HepG2 (cell line): ENCODE results near the gene PRDM12. TPM values are rescaled to one million over a fixed set of nuclear protein-coding genes. Genes with fewer than 3 reads are reported as not detected.
A peak's percentile ranks its signal among the peaks of the same experiment; 100 is the strongest.

Experiments
- DPF2 ChIP-seq: sonication (generic); formaldehyde crosslinking; IDR thresholded peaks from 2 replicates; pipeline ENCODE4 v1.4.0; 2020; ENCODE audit warnings: mild to moderate bottlenecking, low read depth, missing genetic modification reagents, borderline replicate concordance
- ETV5 ChIP-seq: IDR thresholded peaks from 2 replicates; pipeline ENCODE4 v1.6.1; 2018; ENCODE audit warnings: missing biosample characterization, missing genetic modification reagents, inconsistent platforms, borderline replicate concordance
- FOXP1 ChIP-seq, 2 experiments: fragments of 450-650 bp in 1 of 2; IDR thresholded peaks; 2 replicates each; pipeline ENCODE4 v1.6.1; 2017 to 2018; ENCODE audit warnings: antibody characterized with exemption in 1 of 2
- HMGA1 ChIP-seq: sonication (generic); formaldehyde crosslinking; conservative IDR thresholded peaks from 2 replicates; pipeline ENCODE4 v1.4.0; 2020; ENCODE audit warnings: missing genetic modification reagents
- ISX ChIP-seq: sonication (generic); formaldehyde crosslinking; conservative IDR thresholded peaks from 2 replicates; pipeline ENCODE4 v1.5.0; 2020; ENCODE audit warnings: missing genetic modification reagents
- ZC3H13 ChIP-seq: sonication (generic); formaldehyde crosslinking; IDR thresholded peaks from 2 replicates; pipeline ENCODE4 v1.8.1; 2023; ENCODE audit warnings: mild to moderate bottlenecking, missing genetic modification reagents, moderate library complexity
- ZFP41 ChIP-seq: sonication (generic); formaldehyde crosslinking; IDR thresholded peaks from 2 replicates; pipeline ENCODE4 v1.4.0; 2020; ENCODE audit warnings: mild to moderate bottlenecking, missing genetic modification reagents, borderline replicate concordance
- ZNF124 ChIP-seq: sonication (generic); formaldehyde crosslinking; IDR thresholded peaks from 2 replicates; pipeline ENCODE4 v1.4.0; 2020; ENCODE audit warnings: missing genetic modification reagents
- ZNF546 ChIP-seq: sonication (generic); formaldehyde crosslinking; conservative IDR thresholded peaks from 2 replicates; pipeline ENCODE4 v1.8.1; 2023; ENCODE audit warnings: mild to moderate bottlenecking, missing genetic modification reagents
- ZNF792 ChIP-seq: IDR thresholded peaks from 2 replicates; pipeline ENCODE4 v1.6.1; 2016
- ZNF850 ChIP-seq: sonication (generic); formaldehyde crosslinking; conservative IDR thresholded peaks from 2 replicates; pipeline ENCODE4 v1.9.0; 2021; ENCODE audit warnings: mild to moderate bottlenecking, missing genetic modification reagents
- ZNF891 ChIP-seq: sonication (generic); formaldehyde crosslinking; IDR thresholded peaks from 2 replicates; pipeline ENCODE4 v1.5.0; 2020; ENCODE audit warnings: mild to moderate bottlenecking, missing genetic modification reagents
- polyA plus RNA-seq, 8 experiments: library from polyadenylated mRNA; depleted of rRNA in 3 of 8; stranded (reverse) in 7 of 8; unstranded in 1 of 8; fragments of >200 nt; fragmentation: Illumina TruSeq in 4 of 8; extraction: Trizol in 4 of 8; gene quantifications; 2 replicates each; pipeline versions ENCODE4 v1.2.1 to v1.2.3, GENCODE V29; 2011 to 2016; ENCODE audit warnings: low read depth in 4 of 8, missing spikeins in 1 of 8, mixed read lengths in 1 of 8; ENCODE audit not compliant: insufficient read depth in 1 of 8
- total RNA-seq, 5 experiments: library from RNA; depleted of rRNA; stranded (reverse); fragments of >200 nt; fragmentation: Illumina TruSeq; extraction: Trizol; gene quantifications; 2 replicates each; pipeline ENCODE4 v1.2.3, GENCODE V29; 2016; ENCODE audit warnings: low read depth in 1 of 5
- TF ChIP-seq, protein P1 (sequence below): sonication (generic); formaldehyde crosslinking; IDR thresholded peaks from 2 replicates; pipeline ENCODE4 v1.4.0; 2020; ENCODE audit warnings: missing genetic modification reagents, borderline replicate concordance
- TF ChIP-seq, protein P2 (sequence below): sonication (generic); formaldehyde crosslinking; IDR thresholded peaks from 2 replicates; pipeline ENCODE4 v1.4.0; 2020; ENCODE audit warnings: mild to moderate bottlenecking, low read depth, missing genetic modification reagents
- TF ChIP-seq, protein P3 (sequence below): sonication (generic); formaldehyde crosslinking; IDR thresholded peaks from 2 replicates; pipeline ENCODE4 v1.4.0; 2020; ENCODE audit warnings: mild to moderate bottlenecking, missing genetic modification reagents
- TF ChIP-seq, protein P4 (sequence below): IDR thresholded peaks from 2 replicates; pipeline ENCODE4 v1.6.1; 2018; ENCODE audit warnings: missing genetic modification reagents, mild to moderate bottlenecking, missing compliant biosample characterization
- TF ChIP-seq, protein P5 (sequence below): sonication (generic); formaldehyde crosslinking; IDR thresholded peaks from 2 replicates; pipeline ENCODE4 v1.4.0; 2020; ENCODE audit warnings: mild to moderate bottlenecking, missing genetic modification reagents, borderline replicate concordance
- TF ChIP-seq, protein P6 (sequence below): sonication (generic); formaldehyde crosslinking; conservative IDR thresholded peaks from 2 replicates; pipeline ENCODE4 v1.8.0; 2022; ENCODE audit warnings: low read depth, missing genetic modification reagents

Gene PRDM12
- total and polyA plus RNA-seq, 2 of the 13 experiments (the other 11 are each of a cell fraction or from before 2014, with no cell fraction given), result 0.04 to 0.07 TPM

DNA sequence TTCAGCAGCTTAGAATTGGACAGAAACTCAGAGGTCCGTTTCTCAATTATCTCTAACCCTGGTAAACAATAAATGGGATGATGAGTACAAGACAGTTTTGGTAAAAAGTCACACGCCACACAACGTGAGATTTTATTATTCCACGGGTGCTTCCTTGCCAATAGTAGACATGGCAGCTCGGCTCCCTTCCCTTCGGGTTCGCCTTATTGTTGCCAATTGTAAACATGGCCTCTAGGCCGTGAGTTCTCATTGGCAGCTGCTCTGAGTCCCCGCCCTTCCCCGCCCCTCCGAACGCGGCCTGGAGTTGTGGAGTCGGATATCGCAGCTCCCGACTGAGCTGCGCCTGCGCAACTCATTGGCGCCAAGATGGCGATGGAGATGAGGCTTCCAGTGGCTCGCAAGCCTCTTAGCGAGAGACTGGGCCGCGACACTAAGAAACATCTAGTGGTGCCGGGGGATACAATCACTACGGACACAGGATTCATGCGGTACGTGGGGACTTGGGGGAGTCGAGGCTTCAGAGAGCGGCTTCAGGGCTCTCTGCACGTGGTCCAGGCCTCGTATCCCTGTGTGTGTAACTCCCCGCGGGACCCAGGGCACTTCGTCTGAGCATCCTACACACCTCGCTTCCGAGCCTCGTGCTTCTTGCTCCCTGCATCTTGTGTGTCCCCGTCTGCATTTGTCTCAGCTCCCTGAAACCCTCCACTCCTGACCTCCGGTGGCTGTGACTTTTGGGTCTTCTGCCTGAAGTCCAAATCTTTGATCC, 29.2 kb downstream of the PRDM12 start, which contains the start of gene EXOSC2 (continued):
- TF ChIP-seq, protein P1, sequence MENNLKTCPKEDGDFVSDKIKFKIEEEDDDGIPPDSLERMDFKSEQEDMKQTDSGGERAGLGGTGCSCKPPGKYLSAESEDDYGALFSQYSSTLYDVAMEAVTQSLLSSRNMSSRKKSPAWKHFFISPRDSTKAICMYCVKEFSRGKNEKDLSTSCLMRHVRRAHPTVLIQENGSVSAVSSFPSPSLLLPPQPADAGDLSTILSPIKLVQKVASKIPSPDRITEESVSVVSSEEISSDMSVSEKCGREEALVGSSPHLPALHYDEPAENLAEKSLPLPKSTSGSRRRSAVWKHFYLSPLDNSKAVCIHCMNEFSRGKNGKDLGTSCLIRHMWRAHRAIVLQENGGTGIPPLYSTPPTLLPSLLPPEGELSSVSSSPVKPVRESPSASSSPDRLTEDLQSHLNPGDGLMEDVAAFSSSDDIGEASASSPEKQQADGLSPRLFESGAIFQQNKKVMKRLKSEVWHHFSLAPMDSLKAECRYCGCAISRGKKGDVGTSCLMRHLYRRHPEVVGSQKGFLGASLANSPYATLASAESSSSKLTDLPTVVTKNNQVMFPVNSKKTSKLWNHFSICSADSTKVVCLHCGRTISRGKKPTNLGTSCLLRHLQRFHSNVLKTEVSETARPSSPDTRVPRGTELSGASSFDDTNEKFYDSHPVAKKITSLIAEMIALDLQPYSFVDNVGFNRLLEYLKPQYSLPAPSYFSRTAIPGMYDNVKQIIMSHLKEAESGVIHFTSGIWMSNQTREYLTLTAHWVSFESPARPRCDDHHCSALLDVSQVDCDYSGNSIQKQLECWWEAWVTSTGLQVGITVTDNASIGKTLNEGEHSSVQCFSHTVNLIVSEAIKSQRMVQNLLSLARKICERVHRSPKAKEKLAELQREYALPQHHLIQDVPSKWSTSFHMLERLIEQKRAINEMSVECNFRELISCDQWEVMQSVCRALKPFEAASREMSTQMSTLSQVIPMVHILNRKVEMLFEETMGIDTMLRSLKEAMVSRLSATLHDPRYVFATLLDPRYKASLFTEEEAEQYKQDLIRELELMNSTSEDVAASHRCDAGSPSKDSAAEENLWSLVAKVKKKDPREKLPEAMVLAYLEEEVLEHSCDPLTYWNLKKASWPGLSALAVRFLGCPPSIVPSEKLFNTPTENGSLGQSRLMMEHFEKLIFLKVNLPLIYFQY (CRISPR knock-in tag), result no peak; the same call in 1 of the 2 replicates
- TF ChIP-seq FOXP1 (IDR thresholded peaks at IDR 0.05) (no peak), FOXP1 (CRISPR knock-in tag; IDR thresholded peaks at IDR 0.05) (no peak), ZNF124 (CRISPR knock-in tag) (no peak), ETV5 (CRISPR knock-in tag) (no peak), ZNF891 (CRISPR knock-in tag) (peak; percentile 85; the same call in 1 of the 2 replicates), ZNF792 (CRISPR knock-in tag) (no peak), ZFP41 (CRISPR knock-in tag) (no peak), ZC3H13 (CRISPR knock-in tag) (no peak), ZNF546 (no peak), DPF2 (CRISPR knock-in tag) (no peak), ISX (peak; percentile 88; the same call in 1 of the 2 replicates), HMGA1 (CRISPR knock-in tag) (no peak), ZNF850 (no peak)
- TF ChIP-seq, protein P2, sequence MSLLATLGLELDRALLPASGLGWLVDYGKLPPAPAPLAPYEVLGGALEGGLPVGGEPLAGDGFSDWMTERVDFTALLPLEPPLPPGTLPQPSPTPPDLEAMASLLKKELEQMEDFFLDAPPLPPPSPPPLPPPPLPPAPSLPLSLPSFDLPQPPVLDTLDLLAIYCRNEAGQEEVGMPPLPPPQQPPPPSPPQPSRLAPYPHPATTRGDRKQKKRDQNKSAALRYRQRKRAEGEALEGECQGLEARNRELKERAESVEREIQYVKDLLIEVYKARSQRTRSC (CRISPR knock-in tag), result no peak
- TF ChIP-seq, protein P3, sequence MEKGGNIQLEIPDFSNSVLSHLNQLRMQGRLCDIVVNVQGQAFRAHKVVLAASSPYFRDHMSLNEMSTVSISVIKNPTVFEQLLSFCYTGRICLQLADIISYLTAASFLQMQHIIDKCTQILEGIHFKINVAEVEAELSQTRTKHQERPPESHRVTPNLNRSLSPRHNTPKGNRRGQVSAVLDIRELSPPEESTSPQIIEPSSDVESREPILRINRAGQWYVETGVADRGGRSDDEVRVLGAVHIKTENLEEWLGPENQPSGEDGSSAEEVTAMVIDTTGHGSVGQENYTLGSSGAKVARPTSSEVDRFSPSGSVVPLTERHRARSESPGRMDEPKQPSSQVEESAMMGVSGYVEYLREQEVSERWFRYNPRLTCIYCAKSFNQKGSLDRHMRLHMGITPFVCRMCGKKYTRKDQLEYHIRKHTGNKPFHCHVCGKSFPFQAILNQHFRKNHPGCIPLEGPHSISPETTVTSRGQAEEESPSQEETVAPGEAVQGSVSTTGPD, result no peak
- TF ChIP-seq, protein P4, sequence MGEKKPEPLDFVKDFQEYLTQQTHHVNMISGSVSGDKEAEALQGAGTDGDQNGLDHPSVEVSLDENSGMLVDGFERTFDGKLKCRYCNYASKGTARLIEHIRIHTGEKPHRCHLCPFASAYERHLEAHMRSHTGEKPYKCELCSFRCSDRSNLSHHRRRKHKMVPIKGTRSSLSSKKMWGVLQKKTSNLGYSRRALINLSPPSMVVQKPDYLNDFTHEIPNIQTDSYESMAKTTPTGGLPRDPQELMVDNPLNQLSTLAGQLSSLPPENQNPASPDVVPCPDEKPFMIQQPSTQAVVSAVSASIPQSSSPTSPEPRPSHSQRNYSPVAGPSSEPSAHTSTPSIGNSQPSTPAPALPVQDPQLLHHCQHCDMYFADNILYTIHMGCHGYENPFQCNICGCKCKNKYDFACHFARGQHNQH, result peak; percentile 62
- TF ChIP-seq, protein P5, sequence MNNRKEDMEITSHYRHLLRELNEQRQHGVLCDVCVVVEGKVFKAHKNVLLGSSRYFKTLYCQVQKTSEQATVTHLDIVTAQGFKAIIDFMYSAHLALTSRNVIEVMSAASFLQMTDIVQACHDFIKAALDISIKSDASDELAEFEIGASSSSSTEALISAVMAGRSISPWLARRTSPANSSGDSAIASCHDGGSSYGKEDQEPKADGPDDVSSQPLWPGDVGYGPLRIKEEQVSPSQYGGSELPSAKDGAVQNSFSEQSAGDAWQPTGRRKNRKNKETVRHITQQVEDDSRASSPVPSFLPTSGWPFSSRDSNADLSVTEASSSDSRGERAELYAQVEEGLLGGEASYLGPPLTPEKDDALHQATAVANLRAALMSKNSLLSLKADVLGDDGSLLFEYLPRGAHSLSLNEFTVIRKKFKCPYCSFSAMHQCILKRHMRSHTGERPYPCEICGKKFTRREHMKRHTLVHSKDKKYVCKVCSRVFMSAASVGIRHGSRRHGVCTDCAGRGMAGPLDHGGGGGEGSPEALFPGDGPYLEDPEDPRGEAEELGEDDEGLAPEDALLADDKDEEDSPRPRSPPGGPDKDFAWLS (CRISPR knock-in tag), result no peak
- TF ChIP-seq, protein P6, sequence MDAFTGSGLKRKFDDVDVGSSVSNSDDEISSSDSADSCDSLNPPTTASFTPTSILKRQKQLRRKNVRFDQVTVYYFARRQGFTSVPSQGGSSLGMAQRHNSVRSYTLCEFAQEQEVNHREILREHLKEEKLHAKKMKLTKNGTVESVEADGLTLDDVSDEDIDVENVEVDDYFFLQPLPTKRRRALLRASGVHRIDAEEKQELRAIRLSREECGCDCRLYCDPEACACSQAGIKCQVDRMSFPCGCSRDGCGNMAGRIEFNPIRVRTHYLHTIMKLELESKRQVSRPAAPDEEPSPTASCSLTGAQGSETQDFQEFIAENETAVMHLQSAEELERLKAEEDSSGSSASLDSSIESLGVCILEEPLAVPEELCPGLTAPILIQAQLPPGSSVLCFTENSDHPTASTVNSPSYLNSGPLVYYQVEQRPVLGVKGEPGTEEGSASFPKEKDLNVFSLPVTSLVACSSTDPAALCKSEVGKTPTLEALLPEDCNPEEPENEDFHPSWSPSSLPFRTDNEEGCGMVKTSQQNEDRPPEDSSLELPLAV (CRISPR knock-in tag), result no peak
